Neuron (in vitro differentiated cells): ENCODE results near the gene ELK3.

ENCODE experiments used
- H2AFZ ChIP-seq: one replicate; pipeline ENCODE4 v1.6.1; 2013; ENCODE audit warnings: low read depth, mild to moderate bottlenecking, inconsistent platforms, low read length, moderate library complexity
- H3K27me3 ChIP-seq: one replicate; pipeline ENCODE4 v1.6.1; 2013; ENCODE audit warnings: low read length; ENCODE audit not compliant: insufficient read depth
- H3K36me3 ChIP-seq: one replicate; pipeline ENCODE4 v1.6.1; 2013; ENCODE audit warnings: low read length; ENCODE audit not compliant: insufficient read depth
- H3K4me1 ChIP-seq: one replicate; pipeline ENCODE4 v1.6.1; 2013; ENCODE audit warnings: low read length; ENCODE audit not compliant: insufficient read depth
- H3K4me3 ChIP-seq: 2 replicates; pipeline ENCODE4 v1.5.1; 2013; ENCODE audit warnings: mild to moderate bottlenecking, low read length, moderate library complexity
- H3K9me3 ChIP-seq: one replicate; pipeline ENCODE4 v1.6.1; 2013; ENCODE audit warnings: low read length

ELK3 gene

GRCh38 chr12:96170762-96171161, 23.4 kb upstream of the ELK3 start:
- H3K4me1 ChIP-seq, result no peaks in the 10 kb centered on the region
- H2AFZ ChIP-seq, result no peak overlapping the region
- H3K9me3 ChIP-seq, result peaks cover 1% of the 10 kb centered on the region
- H3K36me3 ChIP-seq, result no peaks in the 10 kb centered on the region
- H3K27me3 ChIP-seq, result no peaks in the 10 kb centered on the region
- H3K4me3 ChIP-seq, result no peak overlapping the region

GRCh38 chr12:96171905-96172304, 22.3 kb upstream of the ELK3 start:
- no peak overlapping the region for H3K4me3 ChIP-seq
- H2AFZ ChIP-seq, result no peak overlapping the region
- no peaks in the 10 kb centered on the region for H3K36me3 ChIP-seq
- H3K9me3 ChIP-seq, result peaks cover 1% of the 10 kb centered on the region
- H3K27me3 ChIP-seq, result no peaks in the 10 kb centered on the region
- H3K4me1 ChIP-seq, result no peaks in the 10 kb centered on the region

- Histone ChIP-seq H2AFZ (no peak overlapping the region), H3K27me3 (no peaks in the 10 kb centered on the region), H3K36me3 (no peaks in the 10 kb centered on the region), H3K4me1 (no peaks in the 10 kb centered on the region), H3K4me3 (no peak overlapping the region), H3K9me3 (peaks cover 1% of the 10 kb centered on the region)
Measured at GRCh38 chr12:96172981-96173380, 21.2 kb upstream of the ELK3 start.

- Histone ChIP-seq H3K27me3 (no peaks in the 10 kb centered on the region), H3K4me1 (no peaks in the 10 kb centered on the region)
Measured at GRCh38 chr12:96176575-96176974, 17.6 kb upstream of the ELK3 start.

GRCh38 chr12:96177013-96177412, 17.2 kb upstream of the ELK3 start:
- no peak overlapping the region for H3K4me3 ChIP-seq
- H3K36me3 ChIP-seq, result no peaks in the 10 kb centered on the region
- peaks cover 1% of the 10 kb centered on the region for H3K9me3 ChIP-seq
- H3K27me3 ChIP-seq, result no peaks in the 10 kb centered on the region
- no peak overlapping the region for H2AFZ ChIP-seq
- no peaks in the 10 kb centered on the region for H3K4me1 ChIP-seq

More at GRCh38 chr12:96176575-96176974, 17.6 kb upstream of the ELK3 start:
- H3K4me3 ChIP-seq, result no peak overlapping the region
- no peak overlapping the region for H2AFZ ChIP-seq
- H3K36me3 ChIP-seq, result no peaks in the 10 kb centered on the region
- H3K9me3 ChIP-seq, result peaks cover 1% of the 10 kb centered on the region

GRCh38 chr12:96183734-96184370, 10.3 kb upstream of the ELK3 start:
- Histone ChIP-seq H3K9me3 (peaks cover 3% of the 10 kb centered on the region), H3K4me3 (no peak overlapping the region), H2AFZ (no peak overlapping the region)

GRCh38 chr12:96185914-96186313, 8.3 kb upstream of the ELK3 start:
- Histone ChIP-seq H3K9me3 (peaks cover 3% of the 10 kb centered on the region), H2AFZ (no peak overlapping the region), H3K27me3 (peaks cover 13% of the 10 kb centered on the region), H3K36me3 (no peaks in the 10 kb centered on the region), H3K4me1 (no peaks in the 10 kb centered on the region), H3K4me3 (no peak overlapping the region)

More at GRCh38 chr12:96183734-96184370, 10.3 kb upstream of the ELK3 start:
- Histone ChIP-seq H3K36me3 (no peaks in the 10 kb centered on the region), H3K4me1 (no peaks in the 10 kb centered on the region), H3K27me3 (peaks cover 8% of the 10 kb centered on the region)

GRCh38 chr12:96186607-96187301, 7.4 kb upstream of the ELK3 start:
- H3K4me3 ChIP-seq, result no peak overlapping the region
- no peaks in the 10 kb centered on the region for H3K36me3 ChIP-seq
- no peaks in the 10 kb centered on the region for H3K4me1 ChIP-seq
- H3K27me3 ChIP-seq, result peaks cover 13% of the 10 kb centered on the region
- peaks cover 3% of the 10 kb centered on the region for H3K9me3 ChIP-seq
- no peak overlapping the region for H2AFZ ChIP-seq

GRCh38 chr12:96187956-96188355, 6.2 kb upstream of the ELK3 start:
- Histone ChIP-seq H3K4me3 (no peak overlapping the region), H3K9me3 (peaks cover 3% of the 10 kb centered on the region), H3K36me3 (no peaks in the 10 kb centered on the region), H3K27me3 (peaks cover 13% of the 10 kb centered on the region), H3K4me1 (no peaks in the 10 kb centered on the region), H2AFZ (no peak overlapping the region)

GRCh38 chr12:96189781-96190180, 4.4 kb upstream of the ELK3 start:
- Histone ChIP-seq H3K36me3 (no peaks in the 10 kb centered on the region), H2AFZ (no peak overlapping the region), H3K4me1 (no peaks in the 10 kb centered on the region), H3K27me3 (peaks cover 21% of the 10 kb centered on the region), H3K4me3 (no peak overlapping the region), H3K9me3 (peaks cover 3% of the 10 kb centered on the region)

GRCh38 chr12:96190413-96191108, 3.6 kb upstream of the ELK3 start:
- H3K27me3 ChIP-seq, result peaks cover 21% of the 10 kb centered on the region
- H3K36me3 ChIP-seq, result no peaks in the 10 kb centered on the region
- no peak overlapping the region for H2AFZ ChIP-seq
- H3K9me3 ChIP-seq, result peaks cover under 1% of the 10 kb centered on the region
- no peak overlapping the region for H3K4me3 ChIP-seq
- peaks cover 6% of the 10 kb centered on the region for H3K4me1 ChIP-seq

- Histone ChIP-seq H3K27me3 (peaks cover 16% of the 10 kb centered on the region), H3K36me3 (no peaks in the 10 kb centered on the region), H3K9me3 (no peaks in the 10 kb centered on the region), H2AFZ (no peak overlapping the region), H3K4me1 (peaks cover 17% of the 10 kb centered on the region), H3K4me3 (no peak overlapping the region)
Measured at GRCh38 chr12:96192926-96193573, 1.1 kb upstream of the ELK3 start.

- H3K9me3 ChIP-seq, result no peaks in the 10 kb centered on the region
- H3K36me3 ChIP-seq, result no peaks in the 10 kb centered on the region
- H3K4me3 ChIP-seq, result peak overlapping the region; percentile 72
- peak overlapping the region; percentile 84 for H2AFZ ChIP-seq
- peaks cover 12% of the 10 kb centered on the region for H3K27me3 ChIP-seq
- peaks cover 17% of the 10 kb centered on the region for H3K4me1 ChIP-seq
Measured at GRCh38 chr12:96194576-96194889, 358 bp downstream of the ELK3 start.
